DOHH2 (cell line): Measurements from ENCODE around the gene TGFBR3.

Experiments
- H3F3A ChIP-seq: fragments of 200-600 bp; sonication (generic), shearing (Covaris generic); 2 replicates; pipeline ENCODE4 v1.6.0; 2016; ENCODE audit warnings: antibody characterized with exemption, mild to moderate bottlenecking; ENCODE audit not compliant: control insufficient read depth, insufficient read depth
- H3K27ac ChIP-seq: fragments of 200-600 bp; sonication (generic); 2 replicates; pipeline ENCODE4 v1.5.1; 2014; ENCODE audit warnings: low read depth, mild to moderate bottlenecking, low read length, moderate library complexity
- H3K27me3 ChIP-seq: fragments of 200-600 bp; sonication (generic); 2 replicates; pipeline ENCODE4 v1.6.1; 2014; ENCODE audit warnings: mild to moderate bottlenecking, low read length, mixed read lengths; ENCODE audit not compliant: control insufficient read depth
- H3K36me3 ChIP-seq: fragments of 200-600 bp; sonication (generic); 2 replicates; pipeline ENCODE4 v1.6.1; 2014; ENCODE audit warnings: mild to moderate bottlenecking, low read length, moderate library complexity, mixed read lengths; ENCODE audit not compliant: control insufficient read depth
- H3K4me1 ChIP-seq: fragments of 200-600 bp; sonication (generic); 2 replicates; pipeline ENCODE4 v1.6.1; 2014; ENCODE audit warnings: mild to moderate bottlenecking, low read length, mixed read lengths; ENCODE audit not compliant: control insufficient read depth
- H3K4me2 ChIP-seq: fragments of 200-600 bp; sonication (generic); 2 replicates; pipeline ENCODE4 v1.6.0; 2014; ENCODE audit warnings: mild to moderate bottlenecking, low read length, moderate library complexity
- H3K4me3 ChIP-seq: fragments of 200-600 bp; sonication (generic); 2 replicates; pipeline ENCODE4 v1.5.1; 2014; ENCODE audit warnings: mild to moderate bottlenecking, low read length, mixed read lengths
- H3K79me2 ChIP-seq: fragments of 200-600 bp; sonication (generic); 2 replicates; pipeline ENCODE4 v1.6.1; 2014; ENCODE audit warnings: mild to moderate bottlenecking, low read length, mixed read lengths; ENCODE audit not compliant: control insufficient read depth
- H3K9me2 ChIP-seq: fragments of 200-600 bp; sonication (generic); replicated peaks from 2 replicates; pipeline ENCODE4 v1.6.1; 2014; ENCODE audit warnings: mild to moderate bottlenecking, low read length, mixed read lengths; ENCODE audit not compliant: control insufficient read depth
- H3K9me3 ChIP-seq: fragments of 200-600 bp; sonication (generic); 2 replicates; pipeline ENCODE4 v1.6.1; 2014; ENCODE audit warnings: antibody characterized with exemption, low read length, mixed read lengths; ENCODE audit not compliant: control insufficient read depth, insufficient read depth
- H4K20me1 ChIP-seq: fragments of 200-600 bp; sonication (generic); 2 replicates; pipeline ENCODE4 v1.6.0; 2014; ENCODE audit warnings: low read depth, mild to moderate bottlenecking, antibody characterized with exemption, low read length, moderate library complexity; ENCODE audit not compliant: control insufficient read depth, insufficient read depth
- CTCF ChIP-seq: fragments of 200-600 bp; sonication (generic); IDR thresholded peaks from one replicate; pipeline ENCODE4 v1.5.1; 2014; ENCODE audit warnings: antibody characterized with exemption, mild to moderate bottlenecking, low read depth, low read length; ENCODE audit not compliant: poor library complexity, severe bottlenecking
- EZH2phosphoT487 ChIP-seq: fragments of 200-600 bp; sonication (generic); IDR thresholded peaks from 2 replicates; pipeline ENCODE4 v1.6.1; 2017; ENCODE audit warnings: borderline replicate concordance, mild to moderate bottlenecking, antibody characterized with exemption, low read length, moderate library complexity, mixed read lengths

TGFBR3 gene

DNA sequence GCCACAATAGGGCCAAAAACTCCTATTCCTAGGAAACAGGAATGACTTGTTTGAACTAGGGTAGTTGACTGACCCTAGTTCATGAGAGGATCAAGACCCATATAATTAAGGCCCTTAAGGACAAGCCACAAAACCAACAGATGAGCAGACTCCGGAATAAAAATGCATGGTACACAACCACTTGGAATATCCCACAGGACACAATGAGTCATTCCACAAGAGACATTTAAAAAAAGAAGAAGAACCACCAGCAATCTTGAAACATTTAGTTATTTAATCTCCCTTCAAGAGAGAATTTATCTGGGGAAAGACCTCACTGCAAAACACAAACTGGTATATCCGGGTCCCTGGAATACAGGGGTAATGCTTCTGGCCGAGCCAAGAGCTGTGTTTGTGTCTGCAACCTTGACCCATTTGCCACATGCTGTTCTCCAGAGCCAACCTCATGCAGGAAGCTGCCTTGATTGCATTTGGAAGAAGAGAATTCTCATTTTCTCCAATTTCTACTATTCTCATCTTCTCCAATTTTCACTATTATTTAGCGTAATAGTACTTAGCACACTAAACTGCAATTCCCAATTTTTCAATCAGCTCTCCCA is 135.5 kb downstream of the TGFBR3 start:
- H3K4me2 ChIP-seq: no peak overlapping the region
- H3K27me3 ChIP-seq: 0 out of 2 replicates have a peak, but pooled peaks cover 3% of the 10 kb centered on the region
- H3K4me1 ChIP-seq: no peaks in the 10 kb centered on the region
- no peaks in the 10 kb centered on the region for H4K20me1 ChIP-seq
- H3K9me2 ChIP-seq: no peaks in the 10 kb centered on the region
- no peaks in the 10 kb centered on the region for H3K9me3 ChIP-seq
- H3F3A ChIP-seq: no peaks in the 10 kb centered on the region
- H3K36me3 ChIP-seq: no peaks in the 10 kb centered on the region
- H3K79me2 ChIP-seq: no peaks in the 10 kb centered on the region
- TF ChIP-seq CTCF (no peak), EZH2phosphoT487 (no peak)
- no peak overlapping the region for H3K27ac ChIP-seq
- no peak overlapping the region for H3K4me3 ChIP-seq

GRCh38 chr1:91749788-91750231 is 136.1 kb downstream of the TGFBR3 start:
- Histone ChIP-seq H3K36me3 (no peaks in the 10 kb centered on the region), H3K9me2 (no peaks in the 10 kb centered on the region), H3F3A (no peaks in the 10 kb centered on the region), H3K27me3 (0 out of 2 replicates have a peak, but pooled peaks cover 3% of the 10 kb centered on the region), H3K4me3 (no peak overlapping the region), H3K79me2 (no peaks in the 10 kb centered on the region), H3K9me3 (no peaks in the 10 kb centered on the region), H3K4me2 (no peak overlapping the region), H3K4me1 (no peaks in the 10 kb centered on the region), H4K20me1 (no peaks in the 10 kb centered on the region), H3K27ac (no peak overlapping the region)
- TF ChIP-seq CTCF (no peak), EZH2phosphoT487 (no peak)

DNA sequence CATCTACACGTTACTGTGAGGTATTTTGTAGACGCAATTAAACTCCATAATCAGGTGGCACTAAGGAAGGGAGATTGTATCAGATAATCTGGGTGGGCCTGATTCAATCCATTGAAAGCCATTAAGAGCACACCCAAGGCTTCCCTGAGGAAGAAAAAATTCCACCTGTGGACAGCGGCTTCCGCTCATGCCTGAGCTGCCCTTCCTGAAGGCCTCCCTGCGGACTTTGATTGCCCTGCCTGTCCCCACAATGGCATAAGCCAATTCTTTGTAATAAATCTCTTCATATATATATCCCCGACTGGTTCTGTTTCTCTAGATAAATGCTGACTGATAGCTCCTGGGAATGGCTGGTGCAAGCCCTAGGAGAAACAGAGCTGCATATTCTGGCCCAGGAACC is 138.3 kb downstream of the TGFBR3 start:
- H3K79me2 ChIP-seq: no peaks in the 10 kb centered on the region
- no peak overlapping the region for H3K4me2 ChIP-seq
- no peaks in the 10 kb centered on the region for H3F3A ChIP-seq
- H3K36me3 ChIP-seq: no peaks in the 10 kb centered on the region
- H3K27me3 ChIP-seq: 0 out of 2 replicates have a peak, but pooled peaks cover 3% of the 10 kb centered on the region
- TF ChIP-seq CTCF (no peak), EZH2phosphoT487 (no peak)
- no peak overlapping the region for H3K27ac ChIP-seq
- H3K4me1 ChIP-seq: no peaks in the 10 kb centered on the region
- H3K9me3 ChIP-seq: no peaks in the 10 kb centered on the region
- H3K9me2 ChIP-seq: no peaks in the 10 kb centered on the region
- no peak overlapping the region for H3K4me3 ChIP-seq
- H4K20me1 ChIP-seq: no peaks in the 10 kb centered on the region
